Nucleus accumbens (tissue), 56 donors: Measurements from ENCODE around the gene ITGA1.

ENCODE experiments used
- DNase-seq, 56 donors: peaks; one replicate each; lab custom pipeline; 2025; lab: John Stamatoyannopoulos, UW

Gene ITGA1

GRCh38 chr5:52989025-52989780, 201.5 kb downstream of the ITGA1 start, which contains the start of gene ITGA2:
Gene ITGA2 (plus strand): TSS chr5:52989352. CDS start chr5:52989469, 117 bp downstream.
- peak in 32 of 56 donors; percentile 4 to 73 (median 46) for DNase-seq

- DNase-seq, result peak in 47 of 56 donors; percentile 8 to 73 (median 48)
These were observed 202.2 kb downstream of the ITGA1 start for GRCh38 chr5:52989781-52990527.

GRCh38 chr5:52990528-52990925, 202.8 kb downstream of the ITGA1 start:
- no peak for DNase-seq

GRCh38 chr5:52993367-52993766, 205.7 kb downstream of the ITGA1 start:
- no peak for DNase-seq

GRCh38 chr5:52994266-52994665, 206.6 kb downstream of the ITGA1 start:
- DNase-seq, result no peak

- no peak for DNase-seq
These were observed 207.4 kb downstream of the ITGA1 start for GRCh38 chr5:52995095-52995494.

- no peak for DNase-seq
These were observed 208.2 kb downstream of the ITGA1 start for GRCh38 chr5:52995914-52996313.

- DNase-seq, result no peak
These were observed 209.3 kb downstream of the ITGA1 start for GRCh38 chr5:52996979-52997378.

GRCh38 chr5:52997424-52997823, 209.7 kb downstream of the ITGA1 start:
- peak in 46 of 56 donors; percentile 1 to 87 (median 66) for DNase-seq

GRCh38 chr5:52998552-52999313, 211.0 kb downstream of the ITGA1 start:
- DNase-seq, result no peak

GRCh38 chr5:52999344-52999949, 211.7 kb downstream of the ITGA1 start:
- no peak for DNase-seq

GRCh38 chr5:53001541-53001940, 213.8 kb downstream of the ITGA1 start:
- DNase-seq, result no peak

- DNase-seq, result no peak
These were observed 214.8 kb downstream of the ITGA1 start for GRCh38 chr5:53002491-53002890.

GRCh38 chr5:53003144-53003543, 215.4 kb downstream of the ITGA1 start:
- DNase-seq, result no peak

GRCh38 chr5:53006911-53007890, 219.5 kb downstream of the ITGA1 start:
- DNase-seq, result no peak

GRCh38 chr5:53008751-53009150, 221.0 kb downstream of the ITGA1 start:
- peak in 1 of 56 donors; percentile 6 for DNase-seq
